Ishikawa (cell line): ENCODE results near the gene DOK1.
A peak's percentile ranks its signal among the peaks of the same experiment; 100 is the strongest.

Experiments
- CEBPB ChIP-seq: IDR thresholded peaks from 2 replicates; pipeline ENCODE4 v1.6.1; 2012
- CREB1 ChIP-seq: IDR thresholded peaks from 2 replicates; pipeline ENCODE4 v1.6.1; 2012; ENCODE audit warnings: low read depth
- EGR1 ChIP-seq: IDR thresholded peaks from 2 replicates; pipeline ENCODE4 v1.6.1; 2012
- EP300 ChIP-seq: IDR thresholded peaks from 2 replicates; pipeline ENCODE4 v1.6.1; 2012; ENCODE audit warnings: borderline replicate concordance
- FOXM1 ChIP-seq: IDR thresholded peaks from 2 replicates; pipeline ENCODE4 v1.6.1; 2012; ENCODE audit warnings: low read depth, borderline replicate concordance
- MAX ChIP-seq: IDR thresholded peaks from 2 replicates; pipeline ENCODE4 v1.6.1; 2012
- NFIC ChIP-seq: IDR thresholded peaks from 2 replicates; pipeline ENCODE4 v1.6.1; 2012
- RAD21 ChIP-seq: IDR thresholded peaks from 2 replicates; pipeline ENCODE4 v1.6.1; 2012; ENCODE audit warnings: low read depth
- REST ChIP-seq: IDR thresholded peaks from 2 replicates; pipeline ENCODE4 v1.6.1; 2012; ENCODE audit warnings: low read depth, mild to moderate bottlenecking
- TAF1 ChIP-seq: IDR thresholded peaks from 2 replicates; pipeline ENCODE4 v1.6.1; 2012; ENCODE audit warnings: low read depth, mild to moderate bottlenecking
- TCF12 ChIP-seq: IDR thresholded peaks from 2 replicates; pipeline ENCODE4 v1.6.1; 2012; ENCODE audit warnings: low read depth
- TEAD4 ChIP-seq: IDR thresholded peaks from 2 replicates; pipeline ENCODE4 v1.6.1; 2012
- USF1 ChIP-seq: IDR thresholded peaks from 2 replicates; pipeline ENCODE4 v1.6.1; 2012
- YY1 ChIP-seq: IDR thresholded peaks from 2 replicates; pipeline ENCODE4 v1.6.1; 2012; ENCODE audit warnings: low read depth
- ZBTB7A ChIP-seq: IDR thresholded peaks from 2 replicates; pipeline ENCODE4 v1.6.1; 2012; ENCODE audit warnings: low read depth

DOK1 gene

GRCh38 chr2:74554820-74555531 is 456 bp downstream of the DOK1 start:
- no peak for TF ChIP-seq REST
- no peak for TF ChIP-seq TEAD4
- TF ChIP-seq YY1, result no peak
- no peak for TF ChIP-seq USF1
- TF ChIP-seq EP300, result no peak
- 0 out of 2 replicates have a peak, but pooled peaks have one; percentile 47 for TF ChIP-seq ZBTB7A
- no peak for TF ChIP-seq CREB1
- TF ChIP-seq EGR1, result no peak
- no peak for TF ChIP-seq NFIC
- TF ChIP-seq TAF1, result peak; percentile 42; the same call in 1 of the 2 replicates
- TF ChIP-seq CEBPB, result no peak
- peak; percentile 62; the same call in 1 of the 2 replicates for TF ChIP-seq MAX
- TF ChIP-seq TCF12, result no peak; the same call in 1 of the 2 replicates
- no peak for TF ChIP-seq RAD21
- no peak for TF ChIP-seq FOXM1

- TF ChIP-seq EGR1 (no peak), CEBPB (no peak), NFIC (no peak), YY1 (no peak), EP300 (no peak), TEAD4 (no peak), TCF12 (no peak), MAX (no peak), FOXM1 (no peak), REST (no peak), RAD21 (no peak), CREB1 (no peak), TAF1 (no peak), ZBTB7A (no peak), USF1 (no peak)
Observed at GRCh38 chr2:74555610-74556103, 1.1 kb downstream of the DOK1 start.

- TF ChIP-seq RAD21 (no peak), REST (no peak), FOXM1 (no peak), EP300 (no peak), MAX (no peak), ZBTB7A (no peak), TCF12 (no peak), EGR1 (no peak)
Observed at GRCh38 chr2:74556159-74556558, 1.6 kb downstream of the DOK1 start.

- no peak for TF ChIP-seq USF1
- no peak for TF ChIP-seq REST
- TF ChIP-seq FOXM1, result no peak
- TF ChIP-seq CREB1, result no peak
Observed at GRCh38 chr2:74556831-74557370, 2.4 kb downstream of the DOK1 start.
